Activated naive CD8-positive, alpha-beta T cell treated with anti-CD3 and anti-CD28 coated beads, Interleukin-2, amount 50 U/mL, for 16 hours (primary cell): ENCODE results near the gene AOC2.
"Not testable (repeated sequence)": the region's sequence is repeated elsewhere in the genome, so short reads cannot be mapped to it uniquely, and the experiment has no call there.

Source experiments
- DNase-seq: peaks from one replicate; pipeline ENCODE4 v3.0.0-alpha.2; 2020; ENCODE audit warnings: low read depth, low spot score

Gene AOC2

DNA sequence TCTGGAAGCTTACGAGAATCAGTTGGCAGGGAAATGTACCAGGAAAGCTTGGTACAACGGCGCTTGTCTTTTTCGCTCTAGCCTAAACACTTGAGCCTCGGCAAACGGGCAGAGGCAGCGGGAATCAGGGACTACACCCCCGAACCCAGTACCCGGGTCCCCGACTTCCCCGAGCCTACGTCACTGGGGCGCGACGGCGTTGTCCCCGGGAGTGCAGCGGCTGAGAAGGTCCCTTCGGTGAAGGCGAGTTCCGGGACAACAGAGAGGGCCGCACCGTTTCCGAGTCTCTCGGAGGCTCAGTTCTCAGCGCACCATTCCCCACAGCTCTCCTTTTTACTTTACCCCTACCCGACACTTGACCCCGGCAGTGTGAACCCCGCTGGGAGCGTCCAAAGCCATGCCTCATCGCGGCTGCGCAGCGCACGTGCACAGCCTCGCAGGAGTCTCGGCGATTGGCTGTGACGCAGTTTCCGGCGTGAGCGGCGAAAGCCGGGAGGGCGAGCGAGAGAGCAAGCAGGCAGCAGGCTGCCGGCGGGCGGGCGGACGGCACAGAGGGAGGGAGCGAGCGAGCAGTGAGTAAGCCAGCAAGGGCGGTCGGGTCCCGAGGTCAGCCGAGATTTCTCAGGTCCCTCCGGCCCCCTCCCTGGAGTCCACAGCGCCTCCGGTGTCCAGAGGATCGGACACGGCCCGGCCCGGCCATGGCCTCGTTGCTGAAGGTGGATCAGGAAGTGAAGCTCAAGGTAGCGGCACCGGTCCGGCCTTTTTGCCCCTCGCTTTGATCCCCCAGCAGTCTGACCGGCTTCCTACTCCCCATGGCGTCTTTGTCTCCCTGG is 11.2 kb upstream of the AOC2 start, which contains the start of gene PSME3:
PSME3 (plus strand) TSS at position 464 of the 833 bp plus-strand sequence; CDS start at position 699, 235 bp downstream.
- peak; percentile 78 for DNase-seq

DNA sequence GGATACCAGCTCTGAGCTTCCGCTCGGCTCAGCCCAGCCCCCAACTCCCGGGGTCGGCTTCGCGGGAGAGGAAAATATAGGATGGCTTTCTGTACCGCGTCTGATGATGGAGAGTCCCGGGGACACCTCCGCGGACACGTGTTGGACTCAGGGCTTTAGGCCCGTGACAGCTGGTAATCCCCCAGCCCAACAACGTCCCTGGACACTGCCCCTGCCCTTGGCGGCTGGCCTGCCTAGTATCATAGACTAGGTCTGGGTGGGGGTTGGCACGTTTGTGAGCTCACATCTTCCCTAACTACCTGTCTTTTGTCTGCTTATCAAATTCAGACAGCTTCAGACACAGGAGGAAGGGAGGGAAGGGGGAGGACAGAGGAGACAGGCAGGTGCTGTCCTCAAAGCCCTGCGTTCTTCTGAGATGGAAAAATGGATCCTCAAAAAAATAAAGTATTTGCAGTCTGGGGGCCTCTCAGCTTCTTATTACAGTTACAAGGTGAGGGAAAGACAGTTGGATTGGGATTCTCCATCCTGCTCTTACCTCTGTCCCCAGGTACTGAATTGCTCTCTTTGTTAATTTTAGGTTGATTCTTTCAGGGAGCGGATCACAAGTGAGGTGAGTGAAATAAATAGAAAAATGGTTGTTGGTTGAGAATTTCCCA is 10.5 kb upstream of the AOC2 start:
- DNase-seq = no peak

GRCh38 chr17:42835732-42836131 is 8.6 kb upstream of the AOC2 start:
- no peak for DNase-seq

- no peak for DNase-seq
Observed at GRCh38 chr17:42841975-42842685, 2.2 kb upstream of the AOC2 start.

DNA sequence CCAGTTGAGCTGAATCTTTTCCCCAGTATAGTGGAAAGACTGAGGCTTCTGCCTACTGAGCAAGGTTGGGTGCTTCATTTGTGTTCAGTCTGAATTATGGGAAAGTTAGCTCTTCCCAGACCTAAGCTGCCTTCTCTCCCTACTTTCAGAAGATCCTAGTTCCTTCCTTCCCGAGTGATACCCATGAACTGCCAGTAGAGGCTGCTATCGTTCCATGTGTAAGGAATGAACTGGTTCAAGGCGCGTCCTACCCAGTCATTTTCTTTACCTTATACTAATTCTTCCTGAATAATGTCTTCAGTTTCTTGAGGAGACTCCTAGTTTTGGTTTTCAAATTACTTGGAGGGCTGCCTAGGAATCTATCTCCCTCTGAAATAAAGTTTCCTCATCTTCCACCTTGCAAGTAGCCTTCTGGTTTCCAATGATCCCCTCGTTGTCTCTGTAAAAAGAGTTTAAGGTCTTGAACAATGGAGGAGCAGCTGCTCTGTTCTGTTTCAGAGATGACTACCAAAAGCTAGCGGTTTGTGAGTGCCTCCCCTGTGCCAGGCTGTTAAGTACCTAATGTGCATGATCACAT is 934 bp upstream of the AOC2 start:
- DNase-seq = no peak

DNA sequence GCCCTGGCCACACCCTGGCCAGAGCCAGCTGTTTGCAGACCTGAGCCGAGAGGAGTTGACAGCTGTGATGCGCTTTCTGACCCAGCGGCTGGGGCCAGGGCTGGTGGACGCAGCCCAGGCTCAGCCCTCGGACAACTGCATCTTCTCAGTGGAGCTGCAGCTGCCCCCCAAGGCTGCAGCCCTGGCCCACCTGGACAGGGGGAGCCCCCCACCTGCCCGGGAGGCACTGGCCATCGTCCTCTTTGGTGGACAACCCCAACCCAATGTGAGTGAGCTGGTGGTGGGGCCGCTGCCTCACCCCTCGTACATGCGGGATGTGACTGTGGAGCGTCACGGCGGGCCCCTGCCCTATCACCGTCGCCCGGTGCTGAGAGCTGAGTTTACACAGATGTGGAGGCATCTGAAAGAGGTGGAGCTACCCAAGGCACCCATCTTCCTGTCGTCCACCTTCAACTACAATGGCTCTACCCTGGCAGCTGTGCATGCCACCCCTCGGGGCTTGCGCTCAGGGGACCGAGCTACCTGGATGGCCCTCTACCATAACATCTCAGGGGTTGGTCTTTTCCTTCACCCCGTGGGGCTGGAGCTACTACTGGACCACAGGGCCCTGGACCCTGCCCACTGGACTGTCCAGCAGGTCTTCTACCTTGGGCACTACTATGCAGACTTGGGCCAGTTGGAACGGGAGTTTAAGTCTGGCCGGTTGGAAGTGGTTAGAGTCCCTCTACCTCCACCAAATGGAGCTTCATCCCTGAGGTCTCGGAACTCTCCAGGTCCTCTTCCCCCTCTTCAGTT is 578 bp downstream of the AOC2 start:
- DNase-seq = no peak

DNA sequence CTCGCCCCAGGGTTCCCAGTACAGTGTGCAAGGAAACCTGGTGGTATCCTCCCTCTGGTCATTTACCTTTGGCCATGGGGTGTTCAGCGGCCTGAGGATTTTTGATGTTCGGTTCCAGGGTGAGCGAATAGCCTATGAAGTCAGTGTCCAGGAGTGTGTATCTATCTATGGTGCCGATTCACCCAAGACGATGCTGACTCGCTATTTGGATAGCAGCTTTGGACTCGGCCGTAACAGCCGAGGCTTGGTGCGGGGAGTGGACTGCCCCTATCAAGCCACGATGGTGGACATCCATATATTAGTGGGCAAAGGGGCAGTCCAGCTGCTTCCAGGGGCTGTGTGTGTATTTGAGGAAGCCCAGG is 1.2 kb downstream of the AOC2 start:
- DNase-seq = no peak

DNA sequence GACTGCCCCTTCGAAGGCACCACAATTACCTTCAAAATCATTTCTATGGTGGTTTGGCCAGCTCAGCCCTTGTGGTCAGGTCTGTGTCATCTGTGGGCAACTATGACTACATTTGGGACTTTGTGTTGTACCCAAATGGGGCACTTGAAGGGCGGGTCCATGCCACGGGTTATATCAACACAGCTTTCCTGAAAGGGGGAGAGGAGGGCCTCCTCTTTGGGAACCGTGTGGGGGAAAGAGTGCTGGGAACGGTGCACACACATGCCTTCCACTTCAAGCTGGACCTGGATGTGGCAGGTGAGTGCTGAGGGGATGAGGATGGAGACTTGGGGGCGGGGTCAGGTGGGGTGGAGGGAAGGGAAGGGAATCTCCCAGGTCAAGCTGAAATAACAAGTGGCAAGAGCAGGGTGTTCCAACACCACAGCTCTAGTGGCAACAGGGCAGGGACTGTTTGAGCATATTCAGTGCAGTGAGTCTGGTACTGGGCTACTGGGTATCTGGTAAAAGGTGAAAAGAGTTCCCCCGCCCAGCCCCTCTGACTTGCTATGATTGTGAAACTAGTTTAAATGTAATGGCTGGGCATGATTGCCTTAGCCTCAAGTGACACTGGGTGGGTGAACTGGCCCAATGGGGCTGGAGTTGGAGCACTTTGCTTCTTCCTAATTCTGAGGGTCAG is 1.7 kb downstream of the AOC2 start:
- no peak for DNase-seq

- no peak for DNase-seq
Observed at GRCh38 chr17:42846594-42847280, 2.4 kb downstream of the AOC2 start.

GRCh38 chr17:42848093-42848492 is 3.7 kb downstream of the AOC2 start:
- DNase-seq = no peak

GRCh38 chr17:42849031-42849430 is 4.7 kb downstream of the AOC2 start:
- DNase-seq = no peak

DNA sequence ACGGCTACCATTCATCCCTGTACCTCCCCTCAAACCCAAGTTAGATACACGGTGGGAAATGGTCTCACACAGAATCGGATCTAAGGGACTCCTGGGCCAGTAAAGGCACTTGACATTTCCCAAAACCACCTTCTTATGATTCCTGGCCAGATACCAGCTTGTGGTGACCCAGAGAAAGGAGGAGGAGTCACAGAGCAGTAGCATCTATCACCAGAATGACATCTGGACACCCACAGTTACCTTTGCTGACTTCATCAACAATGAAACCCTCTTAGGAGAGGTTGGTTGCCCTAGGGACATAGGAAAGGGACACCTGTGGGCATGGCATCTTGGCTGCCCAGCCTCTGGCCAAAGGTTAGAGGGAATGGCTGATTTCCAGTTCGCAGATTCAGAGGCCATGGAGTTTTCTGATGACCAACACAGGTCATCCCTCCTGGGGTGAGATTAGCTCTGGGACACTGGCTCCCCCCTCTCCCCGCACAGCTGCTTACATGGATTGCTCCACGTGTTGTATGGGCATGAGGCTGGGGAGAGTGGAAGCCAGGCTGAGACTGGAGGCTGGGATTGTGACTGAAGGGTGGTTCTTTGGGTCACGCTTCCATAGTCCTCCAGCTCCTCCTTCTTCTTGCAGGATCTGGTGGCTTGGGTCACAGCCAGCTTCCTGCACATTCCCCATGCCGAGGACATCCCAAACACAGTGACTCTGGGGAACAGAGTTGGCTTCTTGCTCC is 5.2 kb downstream of the AOC2 start:
- no peak for DNase-seq

GRCh38 chr17:42850954-42851353 is 6.6 kb downstream of the AOC2 start, which contains the start of gene AOC3:
TSS of gene AOC3 (plus strand) at chr17:42851199. CDS start at chr17:42851344, 145 bp downstream.
- DNase-seq = no peak

DNA sequence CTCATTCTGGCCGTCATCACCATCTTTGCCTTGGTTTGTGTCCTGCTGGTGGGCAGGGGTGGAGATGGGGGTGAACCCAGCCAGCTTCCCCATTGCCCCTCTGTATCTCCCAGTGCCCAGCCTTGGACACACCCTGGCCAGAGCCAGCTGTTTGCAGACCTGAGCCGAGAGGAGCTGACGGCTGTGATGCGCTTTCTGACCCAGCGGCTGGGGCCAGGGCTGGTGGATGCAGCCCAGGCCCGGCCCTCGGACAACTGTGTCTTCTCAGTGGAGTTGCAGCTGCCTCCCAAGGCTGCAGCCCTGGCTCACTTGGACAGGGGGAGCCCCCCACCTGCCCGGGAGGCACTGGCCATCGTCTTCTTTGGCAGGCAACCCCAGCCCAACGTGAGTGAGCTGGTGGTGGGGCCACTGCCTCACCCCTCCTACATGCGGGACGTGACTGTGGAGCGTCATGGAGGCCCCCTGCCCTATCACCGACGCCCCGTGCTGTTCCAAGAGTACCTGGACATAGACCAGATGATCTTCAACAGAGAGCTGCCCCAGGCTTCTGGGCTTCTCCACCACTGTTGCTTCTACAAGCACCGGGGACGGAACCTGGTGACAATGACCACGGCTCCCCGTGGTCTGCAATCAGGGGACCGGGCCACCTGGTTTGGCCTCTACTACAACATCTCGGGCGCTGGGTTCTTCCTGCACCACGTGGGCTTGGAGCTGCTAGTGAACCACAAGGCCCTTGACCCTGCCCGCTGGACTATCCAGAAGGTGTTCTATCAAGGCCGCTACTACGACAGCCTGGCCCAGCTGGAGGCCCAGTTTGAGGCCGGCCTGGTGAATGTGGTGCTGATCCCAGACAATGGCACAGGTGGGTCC is 7.2 kb downstream of the AOC2 start:
- DNase-seq = not testable (repeated sequence)

- DNase-seq = no peak
Observed at GRCh38 chr17:42852351-42852750, 8.0 kb downstream of the AOC2 start.

DNA sequence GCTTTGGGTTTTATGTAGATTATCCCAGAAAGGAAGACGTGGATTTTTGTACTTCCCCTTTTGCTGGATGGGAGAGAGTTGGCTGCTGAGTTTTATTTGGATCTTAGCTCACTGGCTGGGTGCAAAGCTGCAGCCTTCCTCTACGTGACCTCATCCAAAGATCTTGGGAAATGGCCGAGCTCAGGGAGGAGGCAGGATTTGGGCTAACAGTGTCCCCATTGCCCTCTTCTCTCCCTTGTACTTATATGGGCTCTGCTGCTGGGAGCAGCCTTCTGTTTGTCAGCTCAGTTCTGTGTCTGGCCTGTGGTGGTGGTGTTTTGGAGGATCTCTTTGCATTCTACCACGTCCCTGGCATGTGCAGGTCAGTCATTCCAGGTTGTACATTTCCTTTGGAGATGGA is 8.6 kb downstream of the AOC2 start:
- no peak for DNase-seq

DNA sequence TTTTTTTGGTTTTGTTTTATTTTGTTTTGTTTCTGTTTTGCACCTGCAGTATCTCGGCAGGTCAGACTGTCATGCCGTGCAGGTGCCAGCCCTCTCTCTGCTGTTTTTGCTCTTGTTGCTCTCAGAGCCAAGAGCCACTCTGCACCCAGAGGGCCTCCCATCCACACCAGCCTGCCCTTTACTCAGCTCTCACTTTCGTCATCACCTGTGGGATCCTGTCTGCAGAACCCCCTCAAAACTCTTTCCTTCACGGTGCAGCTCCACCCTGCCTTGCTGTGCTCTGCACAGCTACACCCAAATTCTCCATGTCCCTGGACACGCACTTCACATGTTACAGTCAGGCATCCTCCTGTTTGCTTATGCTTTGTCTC is 9.2 kb downstream of the AOC2 start:
- DNase-seq = no peak

DNA sequence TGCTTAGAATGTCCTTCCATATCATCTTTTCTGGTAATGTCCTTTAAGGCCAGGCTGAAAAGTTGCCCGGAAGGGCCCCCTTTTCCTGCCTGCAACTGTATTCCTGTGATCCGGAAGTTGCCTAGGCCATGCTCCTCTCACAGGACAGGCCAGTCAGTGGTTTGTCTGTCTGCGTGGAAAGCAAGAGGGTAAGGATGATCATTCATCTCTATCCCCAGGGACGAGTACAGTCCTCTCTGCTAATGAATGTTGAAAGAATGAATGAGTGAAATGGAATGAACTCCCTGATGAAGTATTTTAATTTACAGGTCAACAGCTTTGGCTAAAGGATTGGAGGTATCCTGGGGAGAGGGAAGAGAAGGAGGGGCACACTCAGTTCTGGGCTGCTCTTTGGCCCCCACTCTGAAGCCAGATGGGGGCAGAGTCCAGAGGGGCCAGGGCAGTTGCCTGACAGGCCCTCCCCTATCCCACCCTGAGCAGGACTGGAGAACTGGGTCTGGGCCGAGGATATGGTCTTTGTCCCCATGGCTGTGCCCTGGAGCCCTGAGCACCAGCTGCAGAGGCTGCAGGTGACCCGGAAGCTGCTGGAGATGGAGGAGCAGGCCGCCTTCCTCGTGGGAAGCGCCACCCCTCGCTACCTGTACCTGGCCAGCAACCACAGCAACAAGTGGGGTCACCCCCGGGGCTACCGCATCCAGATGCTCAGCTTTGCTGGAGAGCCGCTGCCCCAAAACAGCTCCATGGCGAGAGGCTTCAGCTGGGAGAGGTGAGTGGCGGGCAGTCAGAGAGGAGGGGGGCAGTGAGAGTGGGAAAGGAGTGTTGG is 9.8 kb downstream of the AOC2 start:
- no peak for DNase-seq
